Measurements from ENCODE around the gene PCDHAC1. TPM values are rescaled to one million over a fixed set of nuclear protein-coding genes. Genes with fewer than 3 reads are reported as not detected.

Gene PCDHAC1
- total RNA-seq, 2 donors from 2014 or later: 1.8 to 4.0 TPM

DNA sequence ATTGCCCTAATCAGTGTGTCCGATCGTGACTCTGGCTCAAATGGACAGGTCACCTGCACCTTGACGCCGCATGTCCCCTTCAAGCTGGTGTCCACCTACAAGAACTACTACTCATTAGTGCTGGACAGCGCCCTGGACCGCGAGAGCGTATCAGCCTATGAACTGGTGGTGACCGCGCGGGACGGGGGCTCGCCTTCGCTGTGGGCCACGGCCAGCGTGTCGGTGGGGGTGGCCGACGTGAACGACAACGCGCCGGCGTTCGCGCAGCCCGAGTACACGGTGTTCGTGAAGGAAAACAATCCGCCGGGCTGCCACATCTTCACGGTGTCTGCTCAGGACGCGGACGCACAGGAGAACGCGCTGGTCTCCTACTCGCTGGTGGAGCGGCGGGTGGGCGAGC is 42.7 kb upstream of the PCDHAC1 start:
- no peaks in the 10 kb centered on the region for H3K27me3 ChIP-seq
- no peak for TF ChIP-seq POLR2A (IDR thresholded peaks at IDR 0.05)
- TF ChIP-seq, protein P1, sequence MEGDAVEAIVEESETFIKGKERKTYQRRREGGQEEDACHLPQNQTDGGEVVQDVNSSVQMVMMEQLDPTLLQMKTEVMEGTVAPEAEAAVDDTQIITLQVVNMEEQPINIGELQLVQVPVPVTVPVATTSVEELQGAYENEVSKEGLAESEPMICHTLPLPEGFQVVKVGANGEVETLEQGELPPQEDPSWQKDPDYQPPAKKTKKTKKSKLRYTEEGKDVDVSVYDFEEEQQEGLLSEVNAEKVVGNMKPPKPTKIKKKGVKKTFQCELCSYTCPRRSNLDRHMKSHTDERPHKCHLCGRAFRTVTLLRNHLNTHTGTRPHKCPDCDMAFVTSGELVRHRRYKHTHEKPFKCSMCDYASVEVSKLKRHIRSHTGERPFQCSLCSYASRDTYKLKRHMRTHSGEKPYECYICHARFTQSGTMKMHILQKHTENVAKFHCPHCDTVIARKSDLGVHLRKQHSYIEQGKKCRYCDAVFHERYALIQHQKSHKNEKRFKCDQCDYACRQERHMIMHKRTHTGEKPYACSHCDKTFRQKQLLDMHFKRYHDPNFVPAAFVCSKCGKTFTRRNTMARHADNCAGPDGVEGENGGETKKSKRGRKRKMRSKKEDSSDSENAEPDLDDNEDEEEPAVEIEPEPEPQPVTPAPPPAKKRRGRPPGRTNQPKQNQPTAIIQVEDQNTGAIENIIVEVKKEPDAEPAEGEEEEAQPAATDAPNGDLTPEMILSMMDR (IDR thresholded peaks at IDR 0.05): no peak
- intact Hi-C loops (cut with DNase I): no loop called here
- DNase-seq (no peak), ATAC-seq (no peak)
- H3K36me3 ChIP-seq (replicated peaks in 1 of 2; ENCODE audit: insufficient read depth in 1 of 2, low read depth in 2 of 2): no peaks in the 10 kb centered on the region
- WGBS, 2 donors: 32 to 42% methylated on average over 31 to 41 of the region's 41 CpGs
- peaks cover 0 to 25% (median 0%) of the 10 kb centered on the region in 3 donors for H3K9me3 ChIP-seq
- H3K27ac ChIP-seq: no peak overlapping the region
- no peaks in the 10 kb centered on the region for H3K4me1 ChIP-seq
- no peak overlapping the region for H3K4me3 ChIP-seq

DNA sequence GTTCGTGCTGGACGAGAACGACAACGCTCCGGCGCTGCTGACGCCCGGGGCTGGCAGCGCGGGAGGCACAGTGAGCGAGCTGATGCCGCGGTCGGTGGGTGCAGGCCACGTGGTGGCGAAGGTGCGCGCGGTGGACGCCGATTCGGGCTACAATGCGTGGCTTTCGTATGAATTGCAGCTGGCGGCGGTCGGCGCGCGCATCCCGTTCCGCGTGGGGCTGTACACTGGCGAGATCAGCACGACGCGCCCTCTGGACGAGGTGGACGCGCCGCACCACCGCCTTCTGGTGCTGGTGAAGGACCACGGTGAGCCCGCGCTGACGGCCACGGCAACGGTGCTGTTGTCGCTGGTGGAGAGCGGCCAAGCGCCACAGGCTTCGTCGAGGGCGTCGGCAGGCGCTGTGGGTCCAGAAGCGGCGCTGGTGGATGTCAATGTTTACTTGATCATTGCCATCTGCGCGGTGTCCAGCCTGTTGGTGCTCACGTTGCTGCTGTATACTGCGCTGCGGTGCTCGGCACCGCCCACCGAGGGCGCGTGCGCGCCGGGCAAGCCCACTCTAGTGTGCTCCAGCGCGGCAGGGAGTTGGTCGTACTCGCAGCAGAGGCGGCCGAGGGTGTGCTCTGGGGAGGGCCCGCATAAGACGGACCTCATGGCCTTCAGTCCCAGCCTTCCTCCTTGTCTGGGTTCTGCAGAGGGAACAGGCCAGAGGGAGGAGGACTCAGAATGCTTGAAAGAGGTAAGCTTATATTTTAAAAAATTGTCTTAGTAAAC is 42.0 kb upstream of the PCDHAC1 start:
- H3K4me1 ChIP-seq: no peaks in the 10 kb centered on the region
- TF ChIP-seq, protein P1 (IDR thresholded peaks at IDR 0.05): no peak
- no peak for TF ChIP-seq POLR2A (IDR thresholded peaks at IDR 0.05)
- H3K27ac ChIP-seq: no peak overlapping the region
- WGBS, 2 donors: 30 to 49% methylated on average over 17 to 79 of the region's 79 CpGs
- no peaks in the 10 kb centered on the region for H3K27me3 ChIP-seq
- peaks cover 0 to 25% (median 0%) of the 10 kb centered on the region in 3 donors for H3K9me3 ChIP-seq
- DNase-seq: no peak
- no peaks in the 10 kb centered on the region for H3K36me3 ChIP-seq (replicated peaks in 1 of 2; ENCODE audit: insufficient read depth in 1 of 2, low read depth in 2 of 2)
- no peak overlapping the region for H3K4me3 ChIP-seq
- ATAC-seq: no peak
- intact Hi-C loops (cut with DNase I): no loop called here

GRCh38 chr5:140916325-140916724 is 9.8 kb upstream of the PCDHAC1 start:
- no peaks in the 10 kb centered on the region for H3K9me3 ChIP-seq
- TF ChIP-seq POLR2A (IDR thresholded peaks at IDR 0.05): no peak
- TF ChIP-seq, protein P1 (IDR thresholded peaks at IDR 0.05): no peak
- H3K36me3 ChIP-seq (replicated peaks in 1 of 2; ENCODE audit: insufficient read depth in 1 of 2, low read depth in 2 of 2): no peaks in the 10 kb centered on the region
- no peak overlapping the region for H3K27ac ChIP-seq
- no peak overlapping the region for H3K4me3 ChIP-seq
- no peaks in the 10 kb centered on the region for H3K27me3 ChIP-seq
- WGBS, 2 donors: 46 to 67% methylated on average over 1 of the region's 1 CpG
- intact Hi-C loops (cut with DNase I): no loop called here
- no peaks in the 10 kb centered on the region for H3K4me1 ChIP-seq
- no peak for ATAC-seq
- no peak for DNase-seq

- Histone ChIP-seq H3K9me3 (no peaks in the 10 kb centered on the region), H3K4me3 (no peak overlapping the region), H3K27ac (no peak overlapping the region), H3K4me1 (peaks cover 26% of the 10 kb centered on the region), H3K27me3 (no peaks in the 10 kb centered on the region), H3K36me3 (replicated peaks in 1 of 2; ENCODE audit: insufficient read depth in 1 of 2, low read depth in 2 of 2) (no peaks in the 10 kb centered on the region)
- no peak for ATAC-seq
- DNase-seq: no peak
- WGBS, 2 donors: 62 to 67% methylated on average over 4 of the region's 4 CpGs
- TF ChIP-seq POLR2A (IDR thresholded peaks at IDR 0.05): no peak
- TF ChIP-seq, protein P1 (IDR thresholded peaks at IDR 0.05): no peak
- intact Hi-C loops (cut with DNase I): no loop called here
These were observed 2.5 kb upstream of the PCDHAC1 start for GRCh38 chr5:140923601-140924000.
